ENCODE results near the gene INSIG1.

INSIG1 gene

GRCh38 chr7:155353256-155353897 is 55.7 kb downstream of the INSIG1 start:
- no peak for DNase-seq

- no peak for DNase-seq
These were observed 56.8 kb downstream of the INSIG1 start for GRCh38 chr7:155354371-155355048.

- no peak for DNase-seq
These were observed 57.5 kb downstream of the INSIG1 start for GRCh38 chr7:155355176-155355575.

GRCh38 chr7:155355745-155356144 is 58.1 kb downstream of the INSIG1 start:
- DNase-seq: no peak

GRCh38 chr7:155356323-155357105 is 58.8 kb downstream of the INSIG1 start:
- DNase-seq: no peak

- no peak for DNase-seq
These were observed 59.9 kb downstream of the INSIG1 start for GRCh38 chr7:155357573-155358041.

- DNase-seq: no peak
These were observed 60.6 kb downstream of the INSIG1 start for GRCh38 chr7:155358066-155358947.

GRCh38 chr7:155358948-155359712 is 61.5 kb downstream of the INSIG1 start:
- no peak for DNase-seq
